Neural progenitor cell (in vitro differentiated cells): ENCODE measurements around the gene TLE4.

ENCODE experiments used
- CTCF ChIP-seq: fragments of 200-600 bp; sonication (generic); IDR thresholded peaks from 2 replicates; pipeline ENCODE4 v1.5.1; 2017; ENCODE audit warnings: antibody characterized with exemption, mild to moderate bottlenecking
- EZH2 ChIP-seq: fragments of 200-600 bp; sonication (generic); IDR thresholded peaks from 2 replicates; pipeline ENCODE4 v1.6.1; 2017; ENCODE audit warnings: antibody characterized with exemption, mild to moderate bottlenecking, moderate library complexity
- EZH2phosphoT487 ChIP-seq: fragments of 200-600 bp; sonication (generic); IDR thresholded peaks from 2 replicates; pipeline ENCODE4 v1.6.1; 2017; ENCODE audit warnings: antibody characterized with exemption

GRCh38 chr9:79674052-79674777, 102.5 kb downstream of the TLE4 start:
- TF ChIP-seq CTCF (no peak), EZH2 (no peak), EZH2phosphoT487 (no peak)
